K562 (cell line): ENCODE data around the gene MAGIX. TPM values are rescaled to one million over a fixed set of nuclear protein-coding genes. Genes with fewer than 3 reads are reported as not detected.

ENCODE experiments used
- DIDO1 ChIP-seq: fragments of 450-650 bp; IDR thresholded peaks from 2 replicates; pipeline ENCODE4 v1.6.1; 2016; ENCODE audit warnings: low read depth, missing biosample characterization, missing genetic modification characterization
- KDM4B ChIP-seq, 2 experiments: fragments of 450-650 bp in 1 of 2; sonication (generic) in 1 of 2; IDR thresholded peaks; 2 replicates each; pipeline ENCODE4 v1.6.1; 2016 to 2017; ENCODE audit warnings: borderline replicate concordance in 2 of 2, antibody characterized with exemption in 1 of 2, low read depth in 1 of 2, mild to moderate bottlenecking in 1 of 2
- MECOM ChIP-seq: fragments of 250-450 bp; sonication (Bioruptor Pico); IDR thresholded peaks from 2 replicates; pipeline ENCODE4 v1.8.0; 2022; ENCODE audit warnings: inconsistent platforms
- MEIS2 ChIP-seq: fragments of 450-650 bp; IDR thresholded peaks from 2 replicates; pipeline ENCODE4 v1.6.1; 2014; ENCODE audit warnings: mild to moderate bottlenecking; ENCODE audit not compliant: partially characterized antibody
- PBX2 ChIP-seq, 2 experiments: IDR thresholded peaks in 1 of 2; conservative IDR thresholded peaks in 1 of 2; 2 replicates each; pipeline ENCODE4 v1.6.1; 2016; ENCODE audit warnings: low read depth in 2 of 2, mild to moderate bottlenecking in 1 of 2, missing compliant biosample characterization in 1 of 2, missing genetic modification characterization in 1 of 2, moderate library complexity in 1 of 2
- RB1 ChIP-seq: fragments of 450-650 bp; IDR thresholded peaks from 2 replicates; pipeline ENCODE4 v1.6.1; 2017; ENCODE audit warnings: low read depth, mild to moderate bottlenecking
- SIRT6 ChIP-seq: IDR thresholded peaks from one replicate; pipeline ENCODE4 v1.6.1; 2012; ENCODE audit warnings: low read depth, mild to moderate bottlenecking, control low read depth, inconsistent platforms, low read length, moderate library complexity
- TCFL5 ChIP-seq: fragments of 250-450 bp; sonication (Bioruptor Pico); conservative IDR thresholded peaks from 2 replicates; pipeline ENCODE4 v1.6.1; 2021; ENCODE audit warnings: mild to moderate bottlenecking, moderate library complexity, matching md5 sums
- polyA plus RNA-seq, 8 experiments: library from polyadenylated mRNA; depleted of rRNA in 4 of 8; stranded (reverse) in 5 of 8; unstranded in 3 of 8; fragments of >200 nt; fragmentation: Nextera tagmentation in 2 of 8; fragmentation: Illumina TruSeq in 1 of 8; extraction: Ambion mirVana in 2 of 8; extraction: Trizol in 1 of 8; gene quantifications; 2 replicates each; pipeline versions ENCODE4 v1.2.1 to v1.2.3, GENCODE V29; 2011 to 2014; ENCODE audit warnings: inconsistent platforms in 1 of 8, missing spikeins in 1 of 8
- total RNA-seq, 7 experiments: library from RNA; depleted of rRNA in 6 of 7; stranded (reverse); fragments of >200 nt in 6 of 7; fragmentation: Illumina TruSeq in 2 of 7; extraction: Trizol in 2 of 7; gene quantifications; 2 replicates each; pipeline versions ENCODE4 v1.2.1 to v1.2.3, GENCODE V29; 2011 to 2021; ENCODE audit warnings: low replicate concordance in 1 of 7
- TF ChIP-seq, protein P1 (sequence below), 2 experiments: fragments of 450-650 bp in 1 of 2; sonication (generic) in 1 of 2; formaldehyde crosslinking; conservative IDR thresholded peaks; 2 replicates each; pipeline versions ENCODE4 v1.4.0 to v1.8.1; 2020 to 2022; ENCODE audit warnings: mild to moderate bottlenecking in 1 of 2, missing genetic modification reagents in 1 of 2

Gene MAGIX
- total and polyA plus RNA-seq, 9 of the 15 experiments (the other 6 are each of a cell fraction or from before 2014, with no cell fraction given) = 0.08 to 3.5 (median 0.47) TPM

- TF ChIP-seq, protein P1, sequence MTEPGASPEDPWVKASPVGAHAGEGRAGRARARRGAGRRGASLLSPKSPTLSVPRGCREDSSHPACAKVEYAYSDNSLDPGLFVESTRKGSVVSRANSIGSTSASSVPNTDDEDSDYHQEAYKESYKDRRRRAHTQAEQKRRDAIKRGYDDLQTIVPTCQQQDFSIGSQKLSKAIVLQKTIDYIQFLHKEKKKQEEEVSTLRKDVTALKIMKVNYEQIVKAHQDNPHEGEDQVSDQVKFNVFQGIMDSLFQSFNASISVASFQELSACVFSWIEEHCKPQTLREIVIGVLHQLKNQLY (CRISPR knock-in tag; conservative IDR thresholded peaks at IDR 0.05) = no peak
- TF ChIP-seq MECOM (no peak), MEIS2 (peak; percentile 27), PBX2 (CRISPR knock-in tag; IDR thresholded peaks at IDR 0.05; ENCODE audit: low read depth) (no peak), PBX2 (tag; conservative IDR thresholded peaks at IDR 0.05; ENCODE audit: low read depth) (no peak), TCFL5 (CRISPR knock-in tag) (no peak), RB1 (no peak; the same call in 1 of the 2 replicates), DIDO1 (tag) (no peak), KDM4B (IDR thresholded peaks at IDR 0.05; ENCODE audit: borderline replicate concordance in 2 of 2, low read depth in 1 of 2) (no peak), SIRT6 (no peak)
These were observed 7.2 kb upstream of the MAGIX start (continued) for GRCh38 chrX:49155243-49155899.
